H9 (cell line): Measurements from ENCODE around the gene SPDEF. TPM values are rescaled to one million over a fixed set of nuclear protein-coding genes. Genes with fewer than 3 reads are reported as not detected.

Source experiments
- DNase-seq: peaks from one replicate; pipeline ENCODE4 v3.0.0-alpha.2; 2017
- H2AFZ ChIP-seq: one replicate; pipeline ENCODE4 v1.6.1; 2013; ENCODE audit warnings: mild to moderate bottlenecking, low read length, control low read depth, moderate library complexity
- H2AK5ac ChIP-seq: 2 replicates; pipeline ENCODE4 v1.6.1; 2013; ENCODE audit warnings: low read length, control low read depth, mixed read lengths; ENCODE audit not compliant: insufficient read length
- H2BK120ac ChIP-seq: one replicate; pipeline ENCODE4 v1.6.1; 2013; ENCODE audit warnings: low read depth, mild to moderate bottlenecking, low read length, control low read depth, inconsistent platforms; ENCODE audit not compliant: poor library complexity, severe bottlenecking
- H2BK12ac ChIP-seq: 2 replicates; pipeline ENCODE4 v1.6.1; 2013; ENCODE audit warnings: low read length, control low read depth, mixed read lengths, low read depth; ENCODE audit not compliant: insufficient read length
- H2BK15ac ChIP-seq: 2 replicates; pipeline ENCODE4 v1.6.1; 2013; ENCODE audit warnings: low read depth, low read length, control low read depth
- H2BK20ac ChIP-seq: one replicate; pipeline ENCODE4 v1.6.1; 2013; ENCODE audit warnings: low read depth, mild to moderate bottlenecking, low read length, control low read depth, inconsistent platforms; ENCODE audit not compliant: poor library complexity, severe bottlenecking
- H2BK5ac ChIP-seq: 2 replicates; pipeline ENCODE4 v1.6.1; 2013; ENCODE audit warnings: low read length, control low read depth, mixed read lengths; ENCODE audit not compliant: insufficient read length
- H3K14ac ChIP-seq: 2 replicates; pipeline ENCODE4 v1.6.1; 2013; ENCODE audit warnings: low read length, control low read depth; ENCODE audit not compliant: insufficient read depth
- H3K18ac ChIP-seq: 2 replicates; pipeline ENCODE4 v1.6.1; 2013; ENCODE audit warnings: low read depth, mild to moderate bottlenecking, mixed read lengths, low read length, control low read depth; ENCODE audit not compliant: insufficient read length
- H3K23ac ChIP-seq: 2 replicates; pipeline ENCODE4 v1.6.1; 2013; ENCODE audit warnings: low read length, control low read depth, mixed read lengths, low read depth; ENCODE audit not compliant: insufficient read length
- H3K23me2 ChIP-seq: 2 replicates; pipeline ENCODE4 v1.6.1; 2013; ENCODE audit warnings: low read depth, mild to moderate bottlenecking, mixed read lengths, low read length, control low read depth; ENCODE audit not compliant: insufficient read length, poor library complexity, severe bottlenecking
- H3K27ac ChIP-seq: 2 replicates; pipeline ENCODE4 v1.5.1; 2013; ENCODE audit warnings: low read length, control low read depth, mixed read lengths, low read depth; ENCODE audit not compliant: insufficient read length
- H3K27me3 ChIP-seq: 2 replicates; pipeline ENCODE4 v1.6.1; 2013; ENCODE audit warnings: low read length, control low read depth, inconsistent platforms; ENCODE audit not compliant: insufficient read depth
- H3K4ac ChIP-seq: 2 replicates; pipeline ENCODE4 v1.6.1; 2013; ENCODE audit warnings: low read depth, mild to moderate bottlenecking, control low read depth, inconsistent platforms, low read length, moderate library complexity
- H3K4me1 ChIP-seq: 2 replicates; pipeline ENCODE4 v1.6.1; 2013; ENCODE audit warnings: low read length, control low read depth, inconsistent platforms; ENCODE audit not compliant: insufficient read depth
- H3K4me2 ChIP-seq: 2 replicates; pipeline ENCODE4 v1.6.1; 2013; ENCODE audit warnings: low read length, control low read depth, mixed read lengths; ENCODE audit not compliant: insufficient read length, insufficient read depth
- H3K56ac ChIP-seq: 2 replicates; pipeline ENCODE4 v1.6.1; 2013; ENCODE audit warnings: low read depth, mild to moderate bottlenecking, mixed read lengths, low read length, control low read depth; ENCODE audit not compliant: insufficient read length
- H3K79me1 ChIP-seq: 2 replicates; pipeline ENCODE4 v1.6.1; 2013; ENCODE audit warnings: low read depth, mild to moderate bottlenecking, moderate library complexity, low read length, control low read depth, inconsistent platforms; ENCODE audit not compliant: insufficient read depth, poor library complexity, severe bottlenecking
- H3K79me2 ChIP-seq: 2 replicates; pipeline ENCODE4 v1.6.1; 2013; ENCODE audit warnings: low read length, control low read depth, inconsistent platforms; ENCODE audit not compliant: insufficient read depth
- H3K9ac ChIP-seq: 2 replicates; pipeline ENCODE4 v1.6.1; 2013; ENCODE audit warnings: low read length, control low read depth, mixed read lengths; ENCODE audit not compliant: insufficient read length; ENCODE audit errors: extremely low read depth
- H3K9me3 ChIP-seq: one replicate; pipeline ENCODE4 v1.6.1; 2013; ENCODE audit warnings: low read depth, low read length, inconsistent platforms; ENCODE audit not compliant: control insufficient read depth
- H3T11ph ChIP-seq: one replicate; pipeline ENCODE4 v1.6.1; 2013; ENCODE audit warnings: mild to moderate bottlenecking, low read length, control low read depth, inconsistent platforms
- H4K20me1 ChIP-seq: one replicate; pipeline ENCODE4 v1.6.1; 2013; ENCODE audit not compliant: control insufficient read depth, insufficient read length, insufficient read depth
- H4K5ac ChIP-seq: 2 replicates; pipeline ENCODE4 v1.6.1; 2013; ENCODE audit warnings: low read depth, mild to moderate bottlenecking, mixed read lengths, low read length, control low read depth; ENCODE audit not compliant: insufficient read length
- H4K8ac ChIP-seq: replicated peaks from 2 replicates; pipeline ENCODE4 v1.6.1; 2013; ENCODE audit warnings: low read length, control low read depth, mixed read lengths, low read depth; ENCODE audit not compliant: insufficient read length
- H4K91ac ChIP-seq: 2 replicates; pipeline ENCODE4 v1.6.1; 2013; ENCODE audit warnings: low read depth, mild to moderate bottlenecking, moderate library complexity, mixed read lengths, low read length, control low read depth; ENCODE audit not compliant: insufficient read length
- H3K27ac Mint-ChIP-seq, 3 experiments: 2 replicates in 2 of 3; 3 replicates in 1 of 3; pipeline ENCODE4 v1.8.0; 2020 to 2021; ENCODE audit warnings: mixed read lengths in 3 of 3, mild to moderate bottlenecking in 1 of 3, moderate library complexity in 1 of 3
- H3K27me3 Mint-ChIP-seq: 2 replicates; pipeline ENCODE4 v1.8.0; 2021; ENCODE audit warnings: low read depth, mild to moderate bottlenecking, moderate library complexity, mixed read lengths
- H3K36me3 Mint-ChIP-seq, 3 experiments: 2 replicates in 2 of 3; 3 replicates in 1 of 3; pipeline ENCODE4 v1.8.0; 2020 to 2021; ENCODE audit warnings: low read depth in 3 of 3, mixed read lengths in 3 of 3; ENCODE audit not compliant: insufficient read depth in 1 of 3
- H3K4me1 Mint-ChIP-seq, 2 experiments: 2 replicates each; pipeline ENCODE4 v1.8.0; 2020; ENCODE audit warnings: mixed read lengths in 2 of 2
- H3K4me3 Mint-ChIP-seq, 2 experiments: 2 replicates in 1 of 2; 3 replicates in 1 of 2; pipeline ENCODE4 v1.8.0; 2020 to 2021; ENCODE audit warnings: mild to moderate bottlenecking in 2 of 2, mixed read lengths in 2 of 2, moderate library complexity in 1 of 2
- H3K9me3 Mint-ChIP-seq, 2 experiments: 2 replicates in 1 of 2; 3 replicates in 1 of 2; pipeline ENCODE4 v1.8.0; 2020; ENCODE audit warnings: mild to moderate bottlenecking in 2 of 2, mixed read lengths in 2 of 2, moderate library complexity in 1 of 2
- CTCF ChIP-seq: fragments of 200-600 bp; sonication (generic); conservative IDR thresholded peaks from 3 replicates; pipeline ENCODE4 v1.8.0; 2021; ENCODE audit warnings: antibody characterized with exemption, mild to moderate bottlenecking
- WGBS: extraction: QIAGEN DNeasy Blood & Tissue Kit; methylation state at CpG from one replicate; pipeline ENCODE4 v1.1.7; 2013; ENCODE audit warnings: missing lambda C conversion rate, low lambda C conversion rate, mixed read lengths; ENCODE audit not compliant: insufficient read length; ENCODE audit errors: extremely low coverage; 5-methylcytosine and 5-hydroxymethylcytosine counted together
- total RNA-seq: library from RNA; stranded (reverse); gene quantifications from 2 replicates; pipeline ENCODE4 v1.2.1, GENCODE V29; 2021

The SPDEF gene
- total RNA-seq, 1 experiment from 2014 or later: 0.15 TPM

GRCh38 chr6:34549804-34550202 lies 6.3 kb downstream of the SPDEF start:
- H3K4me2 ChIP-seq: no peak overlapping the region
- no peak overlapping the region for H2BK20ac ChIP-seq
- WGBS: no CpG with 5 or more reads among the region's 2 CpGs
- no peaks in the 10 kb centered on the region for H3K79me2 ChIP-seq
- H2BK5ac ChIP-seq: no peak overlapping the region
- H2BK15ac ChIP-seq: no peak overlapping the region
- H3K9ac ChIP-seq: no peak overlapping the region
- H3K9me3 ChIP-seq: no peaks in the 10 kb centered on the region
- no peaks in the 10 kb centered on the region for H3K27me3 ChIP-seq
- Mint-ChIP-seq H3K9me3 (no peaks in the 10 kb centered on the region), H3K27me3 (no peaks in the 10 kb centered on the region; the same call in none of the 2 replicates), H3K36me3 (no peaks in the 10 kb centered on the region), H3K4me3 (no peak overlapping the region), H3K27ac (no peak overlapping the region), H3K4me1 (peaks cover 13 to 26% of the 10 kb centered on the region in 2 experiments)
- H3K14ac ChIP-seq: no peak overlapping the region
- no peak overlapping the region for H3K27ac ChIP-seq
- H3K79me1 ChIP-seq: no peaks in the 10 kb centered on the region
- no peaks in the 10 kb centered on the region for H3K23me2 ChIP-seq
- no peak overlapping the region for H3K56ac ChIP-seq
- no peak for TF ChIP-seq CTCF
- no peak overlapping the region for H4K91ac ChIP-seq
- no peaks in the 10 kb centered on the region for H4K20me1 ChIP-seq
- H2AFZ ChIP-seq: no peak overlapping the region
- no peak for DNase-seq
- no peak overlapping the region for H3K18ac ChIP-seq
- H4K5ac ChIP-seq: no peak overlapping the region
- no peak overlapping the region for H2BK12ac ChIP-seq
- H4K8ac ChIP-seq: no peak overlapping the region
- H3K4me1 ChIP-seq: no peaks in the 10 kb centered on the region
- no peak overlapping the region for H2AK5ac ChIP-seq
- H3K23ac ChIP-seq: no peak overlapping the region
- no peak overlapping the region for H3T11ph ChIP-seq
- H3K4ac ChIP-seq: no peak overlapping the region
- H2BK120ac ChIP-seq: no peak overlapping the region
